Rectal smooth muscle tissue (tissue), 1 donor: ENCODE measurements around the gene TRIM37.

Source experiments
- H3K27ac ChIP-seq: one replicate; pipeline ENCODE4 v1.7.0; 2013; ENCODE audit warnings: low read depth, low read length, inconsistent platforms
- H3K27me3 ChIP-seq: one replicate; pipeline ENCODE4 v1.7.0; 2013; ENCODE audit warnings: low read length; ENCODE audit not compliant: control insufficient read depth, insufficient read depth
- H3K36me3 ChIP-seq: one replicate; pipeline ENCODE4 v1.7.0; 2013; ENCODE audit warnings: low read length; ENCODE audit not compliant: control insufficient read depth, insufficient read depth
- H3K4me1 ChIP-seq: one replicate; pipeline ENCODE4 v1.7.0; 2013; ENCODE audit warnings: low read length; ENCODE audit not compliant: control insufficient read depth, insufficient read depth
- H3K4me3 ChIP-seq: one replicate; pipeline ENCODE4 v1.7.0; 2013; ENCODE audit warnings: low read length
- H3K9ac ChIP-seq: one replicate; pipeline ENCODE4 v1.7.0; 2013; ENCODE audit warnings: low read length

Gene TRIM37

DNA sequence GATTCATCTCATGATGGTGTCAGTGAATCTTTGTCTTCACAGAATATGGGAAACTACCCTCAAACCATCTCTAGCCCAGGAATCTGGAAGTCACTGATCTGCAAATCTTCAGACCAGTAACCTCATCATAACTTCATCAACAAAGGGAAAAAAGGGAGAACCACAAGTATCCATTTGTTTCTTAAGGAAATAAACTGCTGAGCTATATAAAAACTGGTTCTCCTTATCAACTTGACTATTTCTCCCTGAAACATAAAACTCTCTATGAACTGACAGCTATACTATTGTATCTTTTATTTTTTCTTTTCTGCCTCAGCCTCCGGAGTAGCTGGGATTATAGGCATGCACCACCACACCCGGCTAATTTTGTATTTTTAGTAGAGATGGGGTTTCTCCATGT is 39.3 kb downstream of the TRIM37 start:
- Histone ChIP-seq H3K4me3 (no peak overlapping the region), H3K36me3 (peaks cover 2% of the 10 kb centered on the region), H3K9ac (no peak overlapping the region), H3K27ac (no peak overlapping the region), H3K27me3 (no peaks in the 10 kb centered on the region), H3K4me1 (no peaks in the 10 kb centered on the region)

DNA sequence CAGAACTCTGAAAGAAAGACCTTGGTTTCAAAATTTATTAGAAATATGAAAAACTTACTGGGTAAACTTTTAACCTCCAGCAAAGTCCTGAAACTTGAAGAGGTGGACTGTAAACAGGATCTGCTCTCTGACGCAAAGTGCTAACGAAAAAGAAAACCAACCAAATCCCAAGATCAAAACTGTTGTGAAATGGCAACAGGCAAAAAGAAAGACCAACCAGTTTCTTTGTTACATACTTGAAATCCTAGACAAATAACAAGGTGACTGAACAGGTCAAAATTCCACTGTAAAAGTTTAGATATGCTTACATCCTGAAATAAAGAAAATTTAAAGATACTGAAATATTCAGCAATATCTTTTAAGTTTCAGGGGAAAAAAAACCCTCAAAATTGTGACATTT is 44.2 kb downstream of the TRIM37 start:
- H3K4me1 ChIP-seq: no peaks in the 10 kb centered on the region
- H3K9ac ChIP-seq: no peak overlapping the region
- H3K4me3 ChIP-seq: no peak overlapping the region
- H3K36me3 ChIP-seq: peaks cover 6% of the 10 kb centered on the region
- H3K27ac ChIP-seq: no peak overlapping the region
- H3K27me3 ChIP-seq: no peaks in the 10 kb centered on the region

DNA sequence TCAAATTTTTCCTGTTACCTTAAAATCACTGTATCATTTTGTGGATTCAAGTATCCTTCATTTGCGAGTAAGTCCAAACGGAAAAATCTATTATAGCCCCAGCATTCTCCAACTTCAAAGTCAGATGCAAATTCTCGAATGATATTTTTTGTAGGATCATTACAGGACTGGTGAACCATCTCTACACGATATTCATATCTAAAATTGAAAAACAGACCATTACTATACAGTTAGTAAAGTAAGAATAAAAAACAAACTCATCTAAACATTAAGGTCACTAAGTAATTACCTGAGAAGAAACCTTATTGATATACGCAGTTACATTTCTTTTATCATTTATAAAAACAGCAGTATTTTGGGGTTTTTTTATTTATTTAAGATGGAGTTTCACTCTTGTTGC is 49.8 kb downstream of the TRIM37 start:
- Histone ChIP-seq H3K36me3 (peaks cover 6% of the 10 kb centered on the region), H3K27ac (no peak overlapping the region), H3K4me1 (no peaks in the 10 kb centered on the region), H3K9ac (no peak overlapping the region), H3K27me3 (no peaks in the 10 kb centered on the region), H3K4me3 (no peak overlapping the region)

DNA sequence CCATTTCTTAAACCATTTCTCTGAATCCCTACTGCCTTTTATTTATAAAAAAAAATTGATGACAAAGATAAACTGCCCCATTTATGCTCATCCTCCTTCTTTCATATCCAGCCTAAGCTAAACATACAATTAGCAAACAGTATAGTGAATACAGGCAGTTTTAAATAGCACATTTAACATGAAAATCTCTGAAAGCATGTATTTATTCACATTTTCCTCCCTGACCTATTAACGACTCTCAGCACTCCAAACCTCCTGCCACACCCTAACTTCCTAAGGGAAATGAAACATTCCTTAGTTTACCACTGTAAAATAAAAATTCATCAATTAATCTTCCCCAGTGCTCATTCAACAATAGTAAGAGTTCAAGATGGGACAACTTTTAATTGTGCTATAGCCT is 56.9 kb downstream of the TRIM37 start:
- Histone ChIP-seq H3K27ac (no peak overlapping the region), H3K27me3 (no peaks in the 10 kb centered on the region), H3K9ac (no peak overlapping the region), H3K36me3 (peaks cover 4% of the 10 kb centered on the region), H3K4me3 (no peak overlapping the region), H3K4me1 (no peaks in the 10 kb centered on the region)

DNA sequence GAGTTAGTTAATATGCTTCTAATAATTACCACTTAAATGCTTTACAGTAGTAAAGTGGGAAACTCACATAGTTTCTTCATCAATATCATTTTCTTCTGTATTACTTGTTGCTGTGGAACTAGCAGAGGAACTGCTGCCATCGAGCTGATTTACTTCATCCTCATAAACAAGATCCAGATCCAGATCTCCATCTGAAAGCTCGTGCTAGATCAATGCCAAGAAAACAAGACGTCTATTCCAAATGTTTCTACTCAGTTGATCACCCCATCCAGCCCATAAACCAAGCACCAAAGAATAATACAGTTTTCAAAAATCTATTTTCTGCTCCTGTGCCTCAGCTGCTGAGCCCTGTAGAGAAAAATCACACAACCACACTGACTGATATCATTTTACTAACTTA is 59.1 kb downstream of the TRIM37 start:
- Histone ChIP-seq H3K4me1 (no peaks in the 10 kb centered on the region), H3K27ac (no peak overlapping the region), H3K9ac (no peak overlapping the region), H3K4me3 (no peak overlapping the region), H3K36me3 (peaks cover 7% of the 10 kb centered on the region), H3K27me3 (no peaks in the 10 kb centered on the region)

DNA sequence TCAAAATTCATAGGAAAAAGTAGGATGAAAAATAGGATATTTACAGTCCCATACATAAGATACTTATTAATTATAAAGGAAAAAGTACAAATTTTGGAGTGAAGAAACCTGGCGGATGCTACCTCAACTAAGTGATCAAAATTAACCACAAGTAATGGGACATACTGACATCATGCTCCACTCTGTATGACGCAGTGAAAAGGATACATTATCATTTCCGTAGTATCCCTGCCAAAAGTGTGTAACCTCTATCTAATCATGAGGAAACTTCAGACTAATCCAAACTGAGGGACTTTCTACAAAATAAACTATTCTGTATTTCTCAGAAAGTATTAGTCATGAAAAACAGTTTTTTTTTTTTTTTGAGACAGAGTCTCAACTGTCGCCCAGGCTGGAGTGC is 60.5 kb downstream of the TRIM37 start:
- no peak overlapping the region for H3K27ac ChIP-seq
- H3K36me3 ChIP-seq: peaks cover 10% of the 10 kb centered on the region
- H3K4me3 ChIP-seq: no peak overlapping the region
- no peaks in the 10 kb centered on the region for H3K4me1 ChIP-seq
- no peak overlapping the region for H3K9ac ChIP-seq
- H3K27me3 ChIP-seq: no peaks in the 10 kb centered on the region

DNA sequence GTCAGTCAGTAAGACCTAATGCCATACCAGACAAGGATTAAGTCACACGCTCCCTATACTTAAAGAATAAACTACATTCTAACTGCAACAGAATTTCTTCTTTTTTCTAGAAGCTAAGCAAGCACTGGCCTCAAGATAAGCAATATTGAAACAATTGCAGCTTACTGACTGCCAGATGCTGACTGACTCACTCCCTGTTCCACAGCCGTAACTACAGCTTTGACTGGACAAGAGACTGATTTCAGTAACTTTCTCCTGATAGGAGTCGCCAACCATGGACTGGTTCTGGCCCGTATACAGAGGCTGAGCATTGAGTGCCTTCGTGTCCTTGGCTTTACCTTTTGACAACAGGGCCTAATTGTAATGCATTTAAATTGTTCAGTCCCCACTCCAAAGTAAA is 67.9 kb downstream of the TRIM37 start:
- Histone ChIP-seq H3K4me1 (no peaks in the 10 kb centered on the region), H3K27ac (no peak overlapping the region), H3K9ac (no peak overlapping the region), H3K4me3 (no peak overlapping the region), H3K27me3 (no peaks in the 10 kb centered on the region), H3K36me3 (peaks cover 12% of the 10 kb centered on the region)

DNA sequence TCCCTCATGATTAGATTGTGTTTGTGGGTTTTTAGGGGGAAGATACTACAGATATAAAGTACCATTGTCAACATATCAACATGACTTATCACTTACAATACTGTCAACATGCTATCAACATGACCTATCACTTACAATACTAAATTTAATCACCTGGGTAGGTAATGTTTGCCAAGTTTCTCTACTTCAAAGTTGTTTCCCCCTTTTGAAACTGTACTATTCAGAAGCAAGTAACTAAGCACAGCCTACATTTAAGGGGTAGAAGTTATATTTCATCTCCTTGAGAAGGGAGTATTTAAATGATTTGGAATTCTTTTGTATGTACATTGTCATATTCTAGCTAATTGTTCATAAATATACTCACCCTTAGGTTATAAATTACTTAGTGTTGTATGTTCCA is 68.7 kb downstream of the TRIM37 start:
- Histone ChIP-seq H3K9ac (no peak overlapping the region), H3K27me3 (no peaks in the 10 kb centered on the region), H3K4me3 (no peak overlapping the region), H3K4me1 (no peaks in the 10 kb centered on the region), H3K36me3 (peaks cover 9% of the 10 kb centered on the region), H3K27ac (no peak overlapping the region)

DNA sequence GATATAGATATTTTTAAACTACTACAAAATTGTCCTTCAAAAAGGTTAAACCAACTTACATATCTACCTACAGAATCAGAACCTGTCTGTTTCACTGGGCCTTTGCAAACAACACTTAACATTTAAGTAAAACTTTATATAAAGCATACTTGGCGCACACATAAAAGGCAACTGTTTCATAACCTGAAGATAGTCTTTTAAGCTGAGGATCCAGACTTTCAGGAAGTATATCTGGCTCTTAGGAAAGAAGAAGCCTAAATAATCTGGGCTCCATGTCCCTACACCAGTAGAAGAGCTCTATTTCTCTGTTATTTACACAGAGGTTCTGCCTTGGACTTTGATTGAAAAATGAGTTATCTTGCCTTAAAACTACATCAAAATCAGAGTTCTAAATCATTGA is 75.9 kb downstream of the TRIM37 start:
- Histone ChIP-seq H3K27me3 (no peaks in the 10 kb centered on the region), H3K4me3 (no peak overlapping the region), H3K27ac (no peak overlapping the region), H3K36me3 (no peaks in the 10 kb centered on the region), H3K9ac (no peak overlapping the region), H3K4me1 (no peaks in the 10 kb centered on the region)

DNA sequence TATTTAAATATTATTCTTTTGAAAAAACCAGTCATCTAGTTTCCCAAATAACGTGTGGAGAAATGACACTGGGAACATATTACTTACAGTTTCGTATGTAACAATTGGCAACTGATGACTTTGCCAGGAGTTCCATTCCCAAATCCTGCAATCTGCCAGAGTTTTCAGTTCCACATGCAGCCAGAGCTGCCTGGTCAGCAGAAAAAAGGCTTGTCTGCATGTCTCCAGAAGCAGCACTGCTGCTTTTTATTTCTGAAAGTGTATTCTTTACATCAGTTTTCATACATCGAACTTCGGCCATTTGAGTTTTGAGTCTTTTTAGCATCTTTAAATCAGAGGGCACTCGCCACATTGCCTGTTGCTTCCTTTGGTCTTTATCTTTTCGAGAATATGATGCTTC is 78.4 kb downstream of the TRIM37 start:
- Histone ChIP-seq H3K9ac (no peak overlapping the region), H3K4me1 (no peaks in the 10 kb centered on the region), H3K36me3 (no peaks in the 10 kb centered on the region), H3K27ac (no peak overlapping the region), H3K27me3 (no peaks in the 10 kb centered on the region), H3K4me3 (no peak overlapping the region)

DNA sequence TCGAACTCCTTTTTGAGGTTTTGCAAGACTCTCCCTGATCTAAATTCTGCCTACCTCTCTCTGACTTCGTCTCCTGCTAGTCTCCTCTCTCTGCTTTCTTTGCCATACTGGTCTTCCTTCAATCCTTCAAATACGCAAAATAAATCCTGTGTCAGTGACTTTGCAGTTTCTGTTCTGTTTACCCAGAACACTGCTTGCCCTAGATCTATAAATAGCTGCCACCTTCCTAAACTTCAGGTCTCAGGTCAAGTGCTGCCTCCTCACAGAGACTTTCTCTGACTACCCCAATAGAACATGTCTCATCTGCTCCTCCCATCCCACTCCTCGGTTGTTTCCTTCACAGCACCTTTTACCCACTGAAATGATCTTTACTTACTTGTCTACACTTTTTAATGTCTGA is 78.9 kb downstream of the TRIM37 start:
- Histone ChIP-seq H3K4me1 (no peaks in the 10 kb centered on the region), H3K4me3 (no peak overlapping the region), H3K9ac (no peak overlapping the region), H3K27me3 (no peaks in the 10 kb centered on the region), H3K36me3 (no peaks in the 10 kb centered on the region), H3K27ac (no peak overlapping the region)

DNA sequence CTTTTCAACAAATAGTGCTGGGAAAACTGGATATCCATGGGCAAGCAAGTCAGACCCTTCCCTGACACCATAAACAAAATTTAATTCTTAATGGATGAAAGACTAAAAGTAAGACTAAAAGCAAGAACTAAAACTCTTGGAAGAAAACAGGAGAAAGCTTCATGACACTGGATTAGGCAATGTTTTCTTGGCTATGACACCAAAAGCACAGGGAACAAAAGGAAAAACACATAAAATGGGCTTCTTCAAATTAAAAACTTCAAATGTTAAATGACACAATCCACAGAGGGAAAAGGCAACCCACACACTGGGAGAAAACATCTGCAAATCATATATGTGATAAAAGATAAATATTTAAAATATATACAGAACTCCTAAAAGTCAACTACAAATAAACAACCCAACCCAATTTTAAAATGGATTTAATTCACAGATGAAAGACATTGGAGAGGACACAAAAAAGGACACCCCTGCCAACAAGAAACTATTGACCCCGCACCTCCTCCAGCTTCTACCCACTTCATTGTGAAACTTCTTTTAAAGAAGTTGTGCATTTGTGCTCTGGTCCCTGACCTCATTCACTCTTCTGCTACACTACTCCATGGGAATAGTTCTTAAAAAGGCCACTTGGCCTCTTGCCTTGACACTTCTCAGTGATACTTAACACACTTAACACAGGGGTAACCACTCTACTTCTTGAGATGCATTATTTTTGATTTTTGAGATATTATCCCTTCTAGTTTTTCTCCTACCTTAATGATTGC is 80.3 kb downstream of the TRIM37 start:
- Histone ChIP-seq H3K4me3 (no peak overlapping the region), H3K27ac (no peak overlapping the region), H3K36me3 (no peaks in the 10 kb centered on the region)

DNA sequence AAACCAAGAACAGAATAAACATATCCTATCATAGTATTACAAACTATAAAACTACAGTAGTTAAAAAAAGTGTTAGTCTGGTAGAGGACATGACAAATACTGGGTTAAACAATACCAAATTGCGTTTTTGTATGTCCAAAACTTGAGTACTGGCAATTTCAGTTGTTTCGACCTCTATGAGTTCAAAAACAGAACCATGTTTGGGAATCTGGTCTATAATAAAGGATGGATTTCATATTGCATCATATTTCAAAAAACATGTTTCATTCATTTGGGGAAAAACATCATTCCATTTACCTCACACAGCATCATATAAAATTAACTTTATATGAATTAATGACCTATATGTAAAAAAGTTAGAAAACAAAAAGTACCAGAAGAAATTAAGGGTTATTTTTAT is 81.8 kb downstream of the TRIM37 start:
- no peak overlapping the region for H3K4me3 ChIP-seq
- H3K27ac ChIP-seq: no peak overlapping the region
- H3K4me1 ChIP-seq: no peaks in the 10 kb centered on the region
- no peaks in the 10 kb centered on the region for H3K36me3 ChIP-seq
- H3K9ac ChIP-seq: no peak overlapping the region
- no peaks in the 10 kb centered on the region for H3K27me3 ChIP-seq

More for the DNA sequence above, 80.3 kb downstream of the TRIM37 start:
- no peaks in the 10 kb centered on the region for H3K27me3 ChIP-seq
- no peaks in the 10 kb centered on the region for H3K4me1 ChIP-seq
- H3K9ac ChIP-seq: no peak overlapping the region
